OCI-LY3 (cell line): ENCODE measurements around the gene CELF4.

ENCODE experiments used
- H2AFZ ChIP-seq: fragments of 200-600, 300-600 bp; shearing (Covaris generic); 2 replicates; pipeline ENCODE4 v1.6.0; 2014; ENCODE audit warnings: antibody characterized with exemption, low read depth, low read length
- H3K27ac ChIP-seq: fragments of 200-600, 300-600 bp; sonication (generic); 2 replicates; pipeline ENCODE4 v1.5.1; 2014; ENCODE audit warnings: mild to moderate bottlenecking, low read length, moderate library complexity, mixed read lengths
- H3K27me3 ChIP-seq: fragments of 200-600, 300-600 bp; sonication (generic); 2 replicates; pipeline ENCODE4 v1.6.1; 2014; ENCODE audit warnings: low read depth, low read length, mixed read lengths
- H3K36me3 ChIP-seq: fragments of 200-600, 300-600 bp; sonication (generic); replicated peaks from 2 replicates; pipeline ENCODE3; 2014; ENCODE audit warnings: low read depth, low read length, mixed read lengths
- H3K4me1 ChIP-seq: fragments of 300-600, 200-600 bp; sonication (generic); 2 replicates; pipeline ENCODE4 v1.6.1; 2014; ENCODE audit warnings: low read length, mixed read lengths
- H3K4me2 ChIP-seq: fragments of 200-600, 300-600 bp; sonication (generic); 2 replicates; pipeline ENCODE4 v1.6.1; 2014; ENCODE audit warnings: low read length, mixed read lengths
- H3K4me3 ChIP-seq: fragments of 300-600, 200-600 bp; sonication (generic); 2 replicates; pipeline ENCODE4 v1.5.1; 2014; ENCODE audit warnings: antibody characterized with exemption, mild to moderate bottlenecking, low read length, moderate library complexity
- H3K79me2 ChIP-seq: fragments of 300-600, 200-600 bp; shearing (Covaris generic); 2 replicates; pipeline ENCODE4 v1.6.1; 2014; ENCODE audit warnings: mild to moderate bottlenecking, low read length, mixed read lengths
- H3K9ac ChIP-seq: fragments of 300-600, 200-600 bp; shearing (Covaris generic); 2 replicates; pipeline ENCODE4 v1.6.0; 2014; ENCODE audit warnings: mild to moderate bottlenecking, low read length, moderate library complexity
- H3K9me3 ChIP-seq: fragments of 200-600, 300-600 bp; shearing (Covaris generic); 2 replicates; pipeline ENCODE4 v1.6.1; 2014; ENCODE audit warnings: low read length, mixed read lengths; ENCODE audit not compliant: insufficient read depth
- H4K20me1 ChIP-seq: fragments of 200-600, 300-600 bp; sonication (generic); 2 replicates; pipeline ENCODE4 v1.6.1; 2016; ENCODE audit warnings: low read length, mixed read lengths; ENCODE audit not compliant: insufficient read depth
- EZH2phosphoT487 ChIP-seq: fragments of 200-600 bp; shearing (Covaris generic); IDR thresholded peaks from 2 replicates; pipeline ENCODE4 v1.6.1; 2018; ENCODE audit warnings: antibody characterized with exemption, mixed run types, low read depth
- TF ChIP-seq, protein P1 (sequence below): fragments of 200-600, 300-600 bp; sonication (generic); IDR thresholded peaks from 2 replicates; pipeline ENCODE4 v1.5.1; 2014; ENCODE audit warnings: antibody characterized with exemption, low read length, low read depth

CELF4 gene

GRCh38 chr18:37383036-37383785 lies 182.4 kb downstream of the CELF4 start:
- Histone ChIP-seq H3K4me3 (no peak overlapping the region), H3K9me3 (no peaks in the 10 kb centered on the region), H3K9ac (no peak overlapping the region), H4K20me1 (no peaks in the 10 kb centered on the region; the same call in 1 of the 2 replicates), H3K36me3 (no peaks in the 10 kb centered on the region), H3K79me2 (no peaks in the 10 kb centered on the region), H2AFZ (0 out of 2 replicates have a peak overlapping the region, but pooled peaks have one; percentile 2), H3K4me2 (no peak overlapping the region), H3K27me3 (peaks cover 5% of the 10 kb centered on the region; the same call in 1 of the 2 replicates), H3K4me1 (peaks cover 3% of the 10 kb centered on the region; the same call in 1 of the 2 replicates), H3K27ac (no peak overlapping the region)
- TF ChIP-seq, protein P1, sequence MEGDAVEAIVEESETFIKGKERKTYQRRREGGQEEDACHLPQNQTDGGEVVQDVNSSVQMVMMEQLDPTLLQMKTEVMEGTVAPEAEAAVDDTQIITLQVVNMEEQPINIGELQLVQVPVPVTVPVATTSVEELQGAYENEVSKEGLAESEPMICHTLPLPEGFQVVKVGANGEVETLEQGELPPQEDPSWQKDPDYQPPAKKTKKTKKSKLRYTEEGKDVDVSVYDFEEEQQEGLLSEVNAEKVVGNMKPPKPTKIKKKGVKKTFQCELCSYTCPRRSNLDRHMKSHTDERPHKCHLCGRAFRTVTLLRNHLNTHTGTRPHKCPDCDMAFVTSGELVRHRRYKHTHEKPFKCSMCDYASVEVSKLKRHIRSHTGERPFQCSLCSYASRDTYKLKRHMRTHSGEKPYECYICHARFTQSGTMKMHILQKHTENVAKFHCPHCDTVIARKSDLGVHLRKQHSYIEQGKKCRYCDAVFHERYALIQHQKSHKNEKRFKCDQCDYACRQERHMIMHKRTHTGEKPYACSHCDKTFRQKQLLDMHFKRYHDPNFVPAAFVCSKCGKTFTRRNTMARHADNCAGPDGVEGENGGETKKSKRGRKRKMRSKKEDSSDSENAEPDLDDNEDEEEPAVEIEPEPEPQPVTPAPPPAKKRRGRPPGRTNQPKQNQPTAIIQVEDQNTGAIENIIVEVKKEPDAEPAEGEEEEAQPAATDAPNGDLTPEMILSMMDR: no peak
- no peak for TF ChIP-seq EZH2phosphoT487

DNA sequence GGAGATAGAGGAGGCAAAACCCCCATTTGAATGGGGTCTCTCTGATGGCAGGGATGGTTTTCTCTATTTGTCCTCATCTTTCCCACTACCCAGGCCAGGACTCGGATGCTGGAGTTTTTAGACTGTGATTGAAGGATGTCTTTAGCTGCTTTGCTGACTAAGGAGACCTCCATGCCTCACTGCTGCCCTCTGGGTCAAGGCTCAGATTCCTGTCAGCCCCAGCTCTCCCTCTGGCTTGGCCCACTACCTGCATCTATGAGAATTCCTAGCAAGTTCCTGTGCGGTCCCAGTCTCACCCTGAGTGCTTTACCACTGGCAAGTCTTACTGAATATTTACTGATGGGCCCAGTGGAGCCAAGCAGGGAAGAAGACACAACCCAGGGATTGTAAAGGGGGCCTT lies 184.0 kb downstream of the CELF4 start:
- TF ChIP-seq, protein P1: no peak
- no peak for TF ChIP-seq EZH2phosphoT487
- H3K27ac ChIP-seq: no peak overlapping the region

DNA sequence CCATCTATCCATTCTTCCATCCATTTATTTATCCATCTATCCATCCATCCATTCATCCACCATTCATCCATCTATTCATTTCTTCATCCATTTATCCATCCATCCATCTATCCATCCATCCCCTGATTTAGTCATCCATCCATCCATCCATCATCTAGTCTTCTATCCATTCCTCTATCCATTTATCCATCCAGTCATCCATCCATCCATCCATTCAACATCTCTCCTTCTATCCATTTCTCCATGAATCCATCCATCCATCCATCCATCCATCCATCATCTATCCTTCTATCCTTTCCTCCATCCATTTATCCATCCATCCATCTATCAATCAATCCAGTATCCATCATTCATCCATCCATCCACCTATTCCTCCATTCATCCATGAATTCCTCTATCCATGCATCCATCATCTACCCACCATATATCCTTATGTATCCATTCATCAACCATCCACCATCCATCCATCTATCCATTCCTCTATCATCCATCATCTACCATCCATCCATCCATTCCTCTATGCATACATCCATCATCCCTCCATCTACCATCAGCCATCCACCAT lies 185.0 kb downstream of the CELF4 start:
- Histone ChIP-seq H3K9me3 (no peaks in the 10 kb centered on the region), H4K20me1 (no peaks in the 10 kb centered on the region; the same call in 1 of the 2 replicates), H3K27ac (no peak overlapping the region), H3K27me3 (peaks cover 17% of the 10 kb centered on the region), H3K79me2 (no peaks in the 10 kb centered on the region), H3K36me3 (no peaks in the 10 kb centered on the region), H3K4me1 (no peaks in the 10 kb centered on the region), H2AFZ (no peak overlapping the region), H3K4me2 (no peak overlapping the region), H3K4me3 (no peak overlapping the region), H3K9ac (no peak overlapping the region)
- TF ChIP-seq, protein P1: no peak
- TF ChIP-seq EZH2phosphoT487: no peak

More for the DNA sequence above, 184.0 kb downstream of the CELF4 start:
- no peaks in the 10 kb centered on the region for H3K36me3 ChIP-seq
- no peaks in the 10 kb centered on the region; the same call in 1 of the 2 replicates for H4K20me1 ChIP-seq
- no peak overlapping the region for H3K4me3 ChIP-seq
- H3K4me2 ChIP-seq: no peak overlapping the region
- H3K9me3 ChIP-seq: no peaks in the 10 kb centered on the region
- H2AFZ ChIP-seq: no peak overlapping the region
- H3K4me1 ChIP-seq: peaks cover 3% of the 10 kb centered on the region; the same call in 1 of the 2 replicates
- no peak overlapping the region for H3K9ac ChIP-seq
- no peaks in the 10 kb centered on the region for H3K79me2 ChIP-seq
- peaks cover 17% of the 10 kb centered on the region for H3K27me3 ChIP-seq

DNA sequence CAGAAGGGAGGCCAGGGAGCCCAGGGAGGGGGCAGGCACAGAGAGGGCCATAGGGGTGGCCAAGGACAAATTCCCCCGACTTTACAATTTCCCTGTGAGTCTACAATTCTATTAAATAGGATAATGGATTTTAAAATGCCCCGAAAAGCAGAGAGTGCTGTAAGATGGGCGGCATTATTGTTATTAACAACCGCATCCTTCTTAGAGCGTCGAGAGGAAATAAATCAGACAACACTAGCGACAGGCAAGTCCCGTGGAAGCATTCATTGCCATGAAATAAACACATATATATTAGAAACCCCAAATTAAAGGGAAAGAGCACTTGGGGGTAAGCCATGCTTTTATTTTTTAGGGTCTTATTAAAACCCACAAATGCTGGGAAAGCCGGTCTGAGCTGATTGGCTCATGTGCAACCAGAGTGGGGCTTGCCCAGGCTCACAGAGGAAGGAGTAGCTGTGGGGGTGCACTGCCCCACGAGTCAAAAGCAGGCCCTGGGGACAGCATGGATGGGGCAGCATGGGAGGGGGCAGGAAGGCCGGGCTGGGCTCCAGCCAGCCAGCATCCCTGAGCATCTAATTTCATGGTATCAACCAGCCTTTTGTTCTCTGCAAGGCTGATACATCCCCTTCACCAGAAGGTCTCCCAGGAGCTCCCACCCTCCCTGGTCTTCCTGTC lies 187.1 kb downstream of the CELF4 start:
- TF ChIP-seq EZH2phosphoT487: no peak
- no peak overlapping the region for H3K27ac ChIP-seq
- no peak overlapping the region for H3K4me2 ChIP-seq
- H3K79me2 ChIP-seq: no peaks in the 10 kb centered on the region
- H3K4me3 ChIP-seq: no peak overlapping the region
- H3K4me1 ChIP-seq: no peaks in the 10 kb centered on the region
- H3K9me3 ChIP-seq: no peaks in the 10 kb centered on the region
- H2AFZ ChIP-seq: no peak overlapping the region
- H3K27me3 ChIP-seq: peaks cover 17% of the 10 kb centered on the region
- H3K9ac ChIP-seq: no peak overlapping the region
- H4K20me1 ChIP-seq: no peaks in the 10 kb centered on the region; the same call in 1 of the 2 replicates
- no peaks in the 10 kb centered on the region for H3K36me3 ChIP-seq
